ENCODE results near the gene APOL1.

The APOL1 gene

DNA sequence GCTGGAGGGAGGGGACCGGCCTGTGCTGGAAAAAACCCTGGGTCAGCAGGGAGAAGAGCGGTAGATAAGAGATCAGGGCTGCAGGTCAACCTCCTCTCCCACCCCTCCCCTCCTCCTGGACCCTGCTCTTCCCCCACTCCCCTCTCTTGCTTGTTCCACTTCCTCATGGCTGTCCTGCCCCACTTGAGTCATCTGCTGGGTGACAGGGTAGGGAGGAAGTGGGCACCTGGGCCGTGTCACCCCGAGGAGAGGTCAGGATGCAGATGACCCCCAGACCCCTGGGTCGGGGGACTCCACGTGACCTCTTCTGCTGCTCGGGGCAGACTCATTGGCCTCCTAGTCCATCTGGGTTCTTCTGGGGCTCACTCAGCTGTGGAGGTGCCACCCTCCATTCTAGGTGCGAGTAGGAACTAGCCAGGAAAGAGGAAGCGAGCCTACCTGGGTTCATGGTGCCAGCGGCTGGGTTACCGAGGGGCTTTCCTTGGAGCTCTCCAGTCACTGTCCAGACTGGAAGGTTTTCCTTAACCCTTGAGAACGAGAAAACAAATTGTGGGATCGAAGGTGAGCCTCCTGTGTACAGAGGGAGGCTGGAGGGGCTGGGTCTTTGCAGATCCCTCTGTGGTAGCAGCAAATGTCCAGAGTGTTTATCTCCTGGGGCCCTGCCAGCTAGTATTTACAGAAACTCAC, 20.1 kb upstream of the APOL1 start:
- H3K4me3 ChIP-seq (ENCODE audit: low read length), result no peak overlapping the region
- 0 out of 2 replicates have a peak, but pooled peaks cover 9% of the 10 kb centered on the region for H3K36me3 ChIP-seq (replicated peaks; ENCODE audit: insufficient read depth, low read length)
- no peak overlapping the region for H3K27ac ChIP-seq (ENCODE audit: low read length)
- no peak overlapping the region for H3K4me2 ChIP-seq (ENCODE audit: low read depth, low read length)
- no peak for TF ChIP-seq EZH2phosphoT487 (IDR thresholded peaks at IDR 0.05; ENCODE audit: low read length)
- TF ChIP-seq, protein P1, sequence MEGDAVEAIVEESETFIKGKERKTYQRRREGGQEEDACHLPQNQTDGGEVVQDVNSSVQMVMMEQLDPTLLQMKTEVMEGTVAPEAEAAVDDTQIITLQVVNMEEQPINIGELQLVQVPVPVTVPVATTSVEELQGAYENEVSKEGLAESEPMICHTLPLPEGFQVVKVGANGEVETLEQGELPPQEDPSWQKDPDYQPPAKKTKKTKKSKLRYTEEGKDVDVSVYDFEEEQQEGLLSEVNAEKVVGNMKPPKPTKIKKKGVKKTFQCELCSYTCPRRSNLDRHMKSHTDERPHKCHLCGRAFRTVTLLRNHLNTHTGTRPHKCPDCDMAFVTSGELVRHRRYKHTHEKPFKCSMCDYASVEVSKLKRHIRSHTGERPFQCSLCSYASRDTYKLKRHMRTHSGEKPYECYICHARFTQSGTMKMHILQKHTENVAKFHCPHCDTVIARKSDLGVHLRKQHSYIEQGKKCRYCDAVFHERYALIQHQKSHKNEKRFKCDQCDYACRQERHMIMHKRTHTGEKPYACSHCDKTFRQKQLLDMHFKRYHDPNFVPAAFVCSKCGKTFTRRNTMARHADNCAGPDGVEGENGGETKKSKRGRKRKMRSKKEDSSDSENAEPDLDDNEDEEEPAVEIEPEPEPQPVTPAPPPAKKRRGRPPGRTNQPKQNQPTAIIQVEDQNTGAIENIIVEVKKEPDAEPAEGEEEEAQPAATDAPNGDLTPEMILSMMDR (IDR thresholded peaks at IDR 0.05; ENCODE audit: low read length), result no peak
- no peak for TF ChIP-seq EZH2 (optimal IDR thresholded peaks at IDR 0.05; ENCODE audit: low read depth, low read length)
- peaks cover 50% of the 10 kb centered on the region for H3K79me2 ChIP-seq (ENCODE audit: low read length)
- no peak overlapping the region for H2AFZ ChIP-seq (ENCODE audit: low read length)
- no peaks in the 10 kb centered on the region for H3K9me2 ChIP-seq (replicated peaks; ENCODE audit: insufficient read depth, low read length)
- H3K9ac ChIP-seq (ENCODE audit: low read length), result no peak overlapping the region
- no peaks in the 10 kb centered on the region for H3F3A ChIP-seq (ENCODE audit: insufficient read depth, low read length)
- no peak for DNase-seq
- H3K4me1 ChIP-seq (ENCODE audit: low read length), result peaks cover 19% of the 10 kb centered on the region
- no peaks in the 10 kb centered on the region for H4K20me1 ChIP-seq (ENCODE audit: insufficient read depth, low read length)
- no peaks in the 10 kb centered on the region for H3K27me3 ChIP-seq (replicated peaks; ENCODE audit: insufficient read depth, low read length)
- H3K9me3 ChIP-seq (replicated peaks; ENCODE audit: insufficient read depth, low read length), result no peaks in the 10 kb centered on the region

DNA sequence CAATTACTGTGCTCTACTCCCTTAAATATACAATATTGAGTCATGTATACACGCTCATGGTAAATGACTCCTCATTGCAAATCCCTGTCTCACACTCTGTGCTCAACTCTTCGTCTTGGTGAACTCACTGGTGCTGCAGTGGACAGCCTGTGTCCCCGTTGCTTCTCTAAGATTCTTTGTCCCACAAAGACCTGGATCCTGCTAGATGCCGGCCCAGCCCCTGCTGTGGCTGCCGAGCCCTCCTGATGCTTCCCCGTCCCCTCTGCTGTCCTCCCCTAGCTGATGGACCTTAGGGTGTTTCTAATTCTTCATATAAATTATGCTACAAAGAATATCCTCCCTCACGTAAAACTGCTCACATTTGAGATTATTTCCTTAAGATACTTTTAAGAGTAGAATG, 19.1 kb upstream of the APOL1 start:
- Histone ChIP-seq H3K27me3 (replicated peaks; ENCODE audit: insufficient read depth, low read length) (no peaks in the 10 kb centered on the region), H3K9ac (ENCODE audit: low read length) (no peak overlapping the region), H3K4me1 (ENCODE audit: low read length) (peaks cover 19% of the 10 kb centered on the region), H3K79me2 (ENCODE audit: low read length) (peaks cover 59% of the 10 kb centered on the region), H3K36me3 (replicated peaks; ENCODE audit: insufficient read depth, low read length) (0 out of 2 replicates have a peak, but pooled peaks cover 9% of the 10 kb centered on the region), H3K27ac (ENCODE audit: low read length) (no peak overlapping the region), H3K9me3 (replicated peaks; ENCODE audit: insufficient read depth, low read length) (no peaks in the 10 kb centered on the region), H2AFZ (ENCODE audit: low read length) (no peak overlapping the region), H3K4me3 (ENCODE audit: low read length) (no peak overlapping the region), H3K4me2 (ENCODE audit: low read depth, low read length) (no peak overlapping the region), H3F3A (ENCODE audit: insufficient read depth, low read length) (peaks cover 4% of the 10 kb centered on the region; the same call in 1 of the 2 replicates), H4K20me1 (ENCODE audit: insufficient read depth, low read length) (no peaks in the 10 kb centered on the region), H3K9me2 (replicated peaks; ENCODE audit: insufficient read depth, low read length) (no peaks in the 10 kb centered on the region)
- DNase-seq, result no peak
- TF ChIP-seq, protein P1 (IDR thresholded peaks at IDR 0.05; ENCODE audit: low read length), result no peak
- TF ChIP-seq EZH2phosphoT487 (IDR thresholded peaks at IDR 0.05; ENCODE audit: low read length) (no peak), EZH2 (optimal IDR thresholded peaks at IDR 0.05; ENCODE audit: low read depth, low read length) (no peak)

DNA sequence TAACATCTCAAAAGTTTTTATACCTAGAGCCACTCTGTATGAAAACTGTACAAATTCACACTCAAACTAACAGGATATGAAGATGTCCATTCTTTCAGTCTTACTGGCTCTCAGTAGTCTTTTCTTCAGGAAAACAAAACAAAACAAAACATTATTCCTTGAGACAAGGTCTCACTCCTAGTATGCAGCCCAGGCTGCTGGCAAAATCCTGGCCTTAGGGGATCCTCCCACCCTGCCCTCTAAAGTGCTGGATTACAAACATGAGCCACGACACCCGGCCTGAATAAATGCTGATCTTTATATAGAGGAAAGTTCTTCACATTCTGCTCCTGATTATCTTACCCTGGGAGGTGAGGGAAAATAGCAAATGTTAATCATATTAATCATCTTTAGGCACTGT, 18.7 kb upstream of the APOL1 start:
- Histone ChIP-seq H3K9me2 (replicated peaks; ENCODE audit: insufficient read depth, low read length) (no peaks in the 10 kb centered on the region), H3K36me3 (replicated peaks; ENCODE audit: insufficient read depth, low read length) (0 out of 2 replicates have a peak, but pooled peaks cover 9% of the 10 kb centered on the region), H3K27ac (ENCODE audit: low read length) (no peak overlapping the region), H3F3A (ENCODE audit: insufficient read depth, low read length) (peaks cover 9% of the 10 kb centered on the region; the same call in 1 of the 2 replicates), H3K27me3 (replicated peaks; ENCODE audit: insufficient read depth, low read length) (no peaks in the 10 kb centered on the region), H3K4me3 (ENCODE audit: low read length) (no peak overlapping the region), H3K4me2 (ENCODE audit: low read depth, low read length) (no peak overlapping the region), H3K4me1 (ENCODE audit: low read length) (peaks cover 19% of the 10 kb centered on the region), H3K79me2 (ENCODE audit: low read length) (peaks cover 63% of the 10 kb centered on the region), H3K9me3 (replicated peaks; ENCODE audit: insufficient read depth, low read length) (no peaks in the 10 kb centered on the region), H4K20me1 (ENCODE audit: insufficient read depth, low read length) (no peaks in the 10 kb centered on the region), H2AFZ (ENCODE audit: low read length) (no peak overlapping the region), H3K9ac (ENCODE audit: low read length) (no peak overlapping the region)
- TF ChIP-seq, protein P1 (IDR thresholded peaks at IDR 0.05; ENCODE audit: low read length), result no peak
- no peak for TF ChIP-seq EZH2 (optimal IDR thresholded peaks at IDR 0.05; ENCODE audit: low read depth, low read length)
- no peak for TF ChIP-seq EZH2phosphoT487 (IDR thresholded peaks at IDR 0.05; ENCODE audit: low read length)
- no peak for DNase-seq

Data from MM.1S (cell line).